HG03575 (cell line): Measurements from ENCODE around the gene NSG1.
"Not testable (repeated sequence)": the region's sequence is repeated elsewhere in the genome, so short reads cannot be mapped to it uniquely, and the experiment has no call there.

ENCODE experiments used
- ATAC-seq: cut with Tn5 transposase; IDR thresholded peaks from one replicate; pipeline ENCODE4 v1.9.1; 2021; ENCODE audit not compliant: unreplicated experiment, insufficient number of reproducible peaks, low FRiP score; ENCODE audit errors: extremely low read depth

Gene NSG1

DNA sequence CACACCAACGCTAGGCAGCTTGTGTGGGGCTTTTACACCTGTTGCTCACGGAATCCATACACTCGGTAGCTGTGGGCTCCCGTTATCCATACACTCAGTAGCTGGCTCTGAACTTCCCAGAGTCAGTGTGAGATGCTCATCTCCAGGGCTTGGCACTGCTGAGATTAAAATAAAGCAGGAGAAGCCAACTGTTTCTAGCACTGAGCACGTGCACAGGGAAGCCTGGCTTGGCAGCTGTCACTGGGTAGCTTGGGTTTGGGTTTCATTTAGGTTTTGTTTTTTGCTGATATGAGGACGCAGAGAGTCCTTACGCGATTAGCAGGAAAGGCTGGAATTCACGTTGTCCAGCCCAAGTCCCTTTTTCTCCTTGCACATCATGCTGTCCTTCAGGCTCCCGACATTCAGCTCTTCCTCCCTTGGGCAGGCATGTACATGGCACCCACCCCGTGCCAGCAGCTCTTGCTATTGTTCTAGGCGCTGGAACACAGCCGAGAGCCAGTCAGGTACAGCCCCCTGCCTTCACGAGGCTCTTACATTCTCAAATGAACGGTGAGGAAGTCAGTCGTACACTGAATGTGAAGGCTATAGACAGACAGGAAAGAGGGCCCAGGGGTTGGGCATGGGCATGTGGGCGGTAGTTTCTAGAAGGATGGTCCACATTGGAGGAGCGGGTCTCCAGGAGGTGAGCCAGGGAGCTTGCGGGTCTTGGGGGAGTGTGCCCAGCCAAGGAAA lies 25.9 kb downstream of the NSG1 start:
- ATAC-seq, result no peak

DNA sequence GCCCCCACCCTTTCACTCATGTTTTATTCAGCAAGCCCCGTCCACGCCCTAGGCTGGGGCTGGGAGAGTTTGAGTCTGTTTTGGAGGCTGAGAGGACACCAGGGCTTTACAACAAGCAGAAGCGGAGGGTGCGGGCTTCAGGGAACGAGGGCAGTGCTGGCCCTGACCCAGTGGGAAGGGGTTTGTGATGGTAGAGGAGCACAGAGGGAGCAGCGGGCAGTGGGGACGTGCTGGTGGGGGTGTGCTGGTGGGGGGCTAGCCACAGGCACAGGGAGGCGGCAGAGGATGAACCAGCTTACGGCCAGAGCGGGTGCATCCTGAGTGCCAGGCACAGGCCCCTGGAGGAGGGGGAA lies 26.4 kb downstream of the NSG1 start:
- no peak for ATAC-seq

DNA sequence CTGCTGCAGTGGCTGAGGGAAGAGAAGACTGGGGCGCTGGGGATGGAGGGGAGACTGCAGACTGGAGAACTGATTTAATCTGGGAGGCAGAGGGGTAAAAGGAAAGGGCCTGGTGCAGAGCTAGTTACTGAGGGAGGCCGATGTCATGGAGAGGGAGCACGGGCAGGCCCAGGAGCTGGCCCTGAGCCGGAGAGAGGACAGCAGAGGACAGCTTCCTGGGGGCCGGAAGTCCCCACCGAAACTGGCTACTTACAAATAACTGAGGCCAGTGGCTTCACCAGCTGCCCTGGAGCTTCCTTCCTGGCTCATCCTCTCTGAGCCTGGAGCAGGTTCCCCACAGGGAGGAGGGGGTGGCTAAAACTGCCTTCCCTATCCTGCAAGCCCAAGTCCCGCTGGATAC lies 26.9 kb downstream of the NSG1 start:
- no peak for ATAC-seq

DNA sequence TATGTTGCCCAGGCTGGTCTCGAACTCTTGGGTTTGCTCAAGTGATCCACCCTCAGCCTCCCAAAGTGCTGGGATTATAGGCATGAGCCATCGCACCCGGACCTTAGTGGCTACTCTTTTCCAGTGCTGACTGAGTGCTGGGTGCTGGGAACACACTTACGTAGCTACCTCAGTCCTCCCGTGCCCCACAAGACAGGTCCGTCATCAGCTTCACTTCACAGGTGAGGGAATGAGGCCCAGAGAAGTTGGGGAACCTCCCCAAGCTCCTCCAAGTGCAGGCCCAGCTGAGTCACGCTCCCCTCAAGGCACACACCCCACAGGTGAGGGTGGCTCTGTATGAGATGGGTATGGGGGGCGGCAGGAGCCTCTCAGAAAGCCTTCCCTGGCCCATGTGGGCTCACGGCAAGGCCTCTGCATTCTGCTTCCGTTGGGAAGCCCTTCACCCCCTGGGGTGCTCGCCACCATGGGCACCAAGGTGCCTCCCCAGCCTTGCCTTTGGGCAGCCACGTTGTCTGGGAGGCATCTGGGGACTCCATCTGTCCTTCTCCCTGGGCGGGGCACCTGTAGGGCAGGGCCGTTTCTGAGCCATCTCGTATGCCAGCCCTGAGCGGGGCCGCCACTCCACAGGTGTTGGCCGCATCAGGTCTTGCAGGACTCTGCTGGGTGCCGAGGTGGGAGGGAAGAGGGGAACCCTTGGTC lies 28.4 kb downstream of the NSG1 start:
- ATAC-seq, result no peak

DNA sequence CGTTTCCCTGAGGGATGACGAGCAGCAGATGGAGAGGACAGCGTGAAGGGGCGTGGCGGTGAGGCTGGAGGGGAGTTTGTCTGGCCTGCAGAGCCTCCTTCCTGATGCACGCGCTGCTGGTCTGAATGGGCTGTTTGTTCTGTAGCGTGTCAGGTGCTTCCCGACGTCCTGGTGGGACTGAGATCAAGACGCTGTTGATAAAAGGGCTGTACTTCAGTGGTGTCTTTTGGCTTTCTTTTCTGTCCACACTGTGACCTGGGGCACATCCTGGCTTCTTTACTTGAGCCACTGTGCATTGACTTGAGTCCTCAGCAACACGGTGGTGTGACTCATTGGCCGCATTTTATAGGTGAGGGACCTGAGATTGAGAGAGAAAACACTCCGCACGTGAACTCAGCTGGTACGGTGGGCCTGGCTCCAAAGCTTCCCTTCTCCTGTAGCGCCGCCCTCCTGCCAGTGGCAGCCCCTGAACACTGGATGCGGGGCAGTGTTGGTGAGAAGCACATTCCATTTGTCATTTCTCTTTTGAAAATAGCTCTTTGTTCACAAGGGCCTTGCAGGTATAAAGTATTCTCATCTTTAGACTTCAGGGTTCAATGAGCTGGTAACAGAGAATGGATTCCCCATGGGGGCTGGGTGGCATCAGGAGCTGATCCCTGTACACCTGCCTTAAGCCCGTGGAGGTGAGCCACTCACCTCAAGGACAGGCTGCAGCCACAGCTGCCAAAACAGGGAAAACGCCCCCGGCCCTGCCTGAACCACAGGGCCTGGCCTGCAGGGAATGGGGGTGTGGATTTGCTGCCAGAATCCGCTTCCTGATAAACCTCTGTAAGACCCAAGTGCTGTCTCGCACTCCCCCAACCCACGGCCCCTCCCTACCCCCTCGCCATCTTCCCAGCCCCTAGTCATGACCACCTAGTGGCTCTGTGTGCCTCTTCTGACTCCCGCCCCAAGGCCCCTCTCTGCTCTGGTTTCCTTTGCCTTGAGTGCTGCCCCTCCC lies 29.2 kb downstream of the NSG1 start:
- no peak for ATAC-seq

DNA sequence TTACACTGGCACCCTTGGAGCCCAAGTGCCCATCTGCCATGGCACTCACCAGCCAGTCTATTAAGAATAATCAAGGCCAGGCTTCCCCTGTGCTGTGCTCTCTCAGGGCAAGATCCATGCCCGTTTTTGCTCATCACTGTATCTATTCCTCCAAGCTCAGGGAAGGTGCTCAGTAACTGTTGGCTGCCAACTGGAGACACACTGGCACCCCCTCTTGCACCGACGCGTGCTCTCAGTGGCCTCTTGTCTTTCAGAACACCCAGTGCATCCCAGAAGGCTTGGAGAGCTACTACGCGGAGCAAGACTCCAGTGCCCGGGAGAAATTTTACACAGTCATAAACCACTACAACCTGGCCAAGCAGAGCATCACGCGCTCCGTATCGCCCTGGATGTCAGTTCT lies 30.1 kb downstream of the NSG1 start:
- no peak for ATAC-seq

DNA sequence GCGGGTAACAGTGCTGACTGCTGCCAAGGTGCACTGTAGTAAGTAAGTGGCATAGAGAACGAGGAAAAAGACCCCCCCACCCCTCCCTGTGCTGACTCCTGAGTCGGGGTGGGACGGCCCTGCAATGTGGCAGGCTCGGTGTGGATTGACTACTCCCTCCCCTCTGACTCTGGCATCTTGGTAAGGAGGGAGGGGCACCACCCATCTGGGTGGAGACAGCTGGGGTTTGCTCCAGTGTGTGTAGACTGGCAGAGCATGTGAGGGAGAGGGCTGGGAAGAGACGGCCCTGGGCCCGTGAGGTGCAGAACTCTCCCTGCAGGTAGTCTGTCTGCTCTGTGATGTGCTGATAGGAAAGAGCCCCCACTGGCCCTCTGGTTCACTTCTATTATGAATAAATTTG lies 31.0 kb downstream of the NSG1 start:
- ATAC-seq, result no peak

DNA sequence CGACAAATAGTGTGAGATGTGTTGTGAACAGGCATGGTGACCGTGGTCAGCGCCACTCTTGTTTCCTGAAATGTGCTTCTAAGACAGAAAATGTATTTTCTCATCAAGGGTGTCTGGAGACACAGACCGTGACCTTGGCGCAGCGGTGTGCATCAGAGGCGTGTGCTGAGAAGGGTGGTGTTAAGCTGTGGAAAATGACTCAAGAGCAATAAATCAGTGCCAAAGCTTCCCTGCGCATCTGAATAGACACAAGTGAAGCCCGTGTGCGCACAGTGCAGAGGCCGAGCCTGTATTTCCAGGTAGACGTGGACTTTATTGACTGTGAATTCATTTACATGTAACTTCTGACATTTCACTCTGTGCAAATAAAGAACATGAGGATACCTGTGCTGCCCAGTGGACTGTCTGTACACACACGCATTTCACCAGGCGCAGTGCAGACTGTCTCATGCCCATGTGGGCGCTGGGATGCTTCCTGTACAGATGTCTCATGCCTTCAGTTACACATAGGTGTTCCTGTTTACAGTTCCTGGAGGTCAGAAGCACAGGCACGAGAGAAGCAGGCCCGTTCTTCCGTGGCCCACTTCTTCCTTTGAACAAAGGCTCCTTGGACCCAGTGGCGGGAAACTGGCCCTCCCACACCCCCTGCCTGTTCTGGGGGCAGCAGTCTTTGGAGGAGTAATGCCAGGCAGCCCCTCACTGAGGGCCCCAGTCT lies 31.9 kb downstream of the NSG1 start:
- ATAC-seq, result no peak

DNA sequence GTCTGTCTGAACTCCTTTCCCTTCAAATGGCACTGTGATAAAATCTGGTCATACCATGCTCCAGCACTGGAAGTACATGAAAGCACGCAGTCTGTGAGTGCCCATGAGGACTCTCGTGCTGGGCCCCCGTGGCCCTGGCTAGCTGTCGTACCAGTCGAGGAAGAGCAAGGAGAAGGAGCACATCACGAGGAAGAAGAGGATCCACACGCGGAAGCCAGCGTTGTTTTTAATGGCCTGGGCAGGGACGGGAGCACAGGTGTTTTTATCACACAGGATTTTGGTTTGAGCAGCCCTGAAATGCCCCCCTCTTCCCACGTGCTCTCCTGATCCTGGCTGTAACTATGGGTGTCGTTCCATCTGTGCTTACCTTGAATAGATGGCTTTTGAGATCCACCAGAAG lies 33.0 kb downstream of the NSG1 start:
- ATAC-seq, result no peak

DNA sequence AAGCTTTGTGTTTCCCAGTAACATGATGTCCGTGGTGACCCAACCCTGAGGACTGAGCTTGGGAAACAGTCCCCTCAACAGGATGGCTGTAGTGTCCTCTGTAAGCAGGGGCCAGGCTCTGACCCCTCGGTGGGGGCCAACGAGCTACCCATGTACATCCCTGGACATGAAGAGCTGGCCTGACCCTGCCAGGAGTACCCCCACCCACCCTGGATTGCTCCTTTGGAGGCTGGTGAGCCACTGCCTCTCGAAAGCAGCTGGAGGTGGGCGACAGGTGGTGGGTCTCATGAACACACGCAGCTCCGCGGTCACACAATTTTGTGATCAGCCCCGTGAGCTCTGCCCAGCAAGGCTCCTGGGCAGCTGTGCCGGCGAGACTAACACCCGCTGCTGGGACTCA lies 33.5 kb downstream of the NSG1 start:
- ATAC-seq, result no peak

DNA sequence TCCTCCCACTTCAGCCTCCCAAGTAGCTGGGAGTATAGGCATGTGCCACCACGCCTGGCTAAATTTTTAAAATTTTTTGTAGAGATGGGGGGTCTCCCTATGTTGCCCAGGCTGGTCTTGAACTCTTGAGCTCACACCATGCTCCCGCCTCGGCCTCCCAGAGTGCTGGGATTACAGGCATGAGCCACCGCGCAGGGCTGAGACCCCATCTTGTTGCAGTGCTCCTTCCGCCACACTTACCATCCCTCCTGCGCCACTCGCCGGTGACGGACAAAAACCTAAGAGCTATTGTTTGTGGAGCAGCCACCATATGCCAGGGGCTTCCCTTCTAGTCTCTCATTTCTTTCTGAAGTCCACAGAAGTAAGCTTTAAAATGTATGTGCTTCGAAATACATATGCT lies 34.5 kb downstream of the NSG1 start:
- no peak for ATAC-seq

DNA sequence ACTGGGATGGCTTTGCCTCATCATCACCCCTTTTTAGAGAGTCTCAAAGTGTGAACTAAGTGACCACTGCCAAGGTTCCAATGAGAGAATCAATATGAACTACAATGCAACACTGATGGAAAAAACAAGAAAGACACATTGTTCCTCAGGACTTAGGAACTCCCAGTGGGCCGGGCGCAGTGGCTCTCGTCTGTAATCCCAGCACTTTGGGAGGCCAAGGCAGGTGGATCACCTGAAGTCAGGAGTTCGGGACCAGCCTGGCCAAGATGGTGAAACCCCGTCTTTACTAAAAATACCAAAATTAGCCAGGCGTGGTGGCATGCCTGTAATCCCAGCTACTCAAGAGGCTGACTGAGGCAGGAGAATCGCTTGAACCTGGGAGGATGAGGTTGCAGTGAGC lies 35.2 kb downstream of the NSG1 start:
- not testable (repeated sequence) for ATAC-seq

DNA sequence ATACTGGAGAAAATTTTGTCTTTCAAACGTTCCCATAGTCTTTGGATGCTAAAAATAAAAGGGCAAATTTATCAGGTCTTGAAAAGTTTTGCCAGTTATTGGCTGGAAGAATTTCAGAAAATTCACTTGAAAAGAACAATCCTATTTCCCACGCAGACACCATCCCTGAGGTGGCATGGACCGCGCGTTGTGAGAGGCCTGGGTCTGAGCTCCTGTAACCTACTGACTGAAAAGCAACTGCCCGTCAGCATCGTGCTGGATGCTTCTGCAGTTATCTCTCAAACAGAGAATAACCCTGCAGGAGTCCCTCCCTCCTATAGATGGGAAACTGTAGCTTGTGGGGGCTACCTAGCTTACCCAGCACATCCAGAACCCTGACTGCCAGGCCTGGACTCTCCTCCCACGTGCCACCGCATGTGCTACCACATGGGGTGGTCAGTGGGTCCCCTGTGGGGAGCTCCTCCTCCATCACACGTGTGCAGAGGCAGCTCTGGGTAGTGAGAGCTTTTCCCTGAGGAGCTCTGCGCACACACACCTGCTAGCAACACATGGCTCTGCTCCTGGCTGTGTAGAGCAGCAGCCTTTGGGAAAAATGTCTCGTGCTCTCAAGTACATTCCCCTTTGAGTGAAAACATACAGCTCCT lies 36.1 kb downstream of the NSG1 start:
- no peak for ATAC-seq

DNA sequence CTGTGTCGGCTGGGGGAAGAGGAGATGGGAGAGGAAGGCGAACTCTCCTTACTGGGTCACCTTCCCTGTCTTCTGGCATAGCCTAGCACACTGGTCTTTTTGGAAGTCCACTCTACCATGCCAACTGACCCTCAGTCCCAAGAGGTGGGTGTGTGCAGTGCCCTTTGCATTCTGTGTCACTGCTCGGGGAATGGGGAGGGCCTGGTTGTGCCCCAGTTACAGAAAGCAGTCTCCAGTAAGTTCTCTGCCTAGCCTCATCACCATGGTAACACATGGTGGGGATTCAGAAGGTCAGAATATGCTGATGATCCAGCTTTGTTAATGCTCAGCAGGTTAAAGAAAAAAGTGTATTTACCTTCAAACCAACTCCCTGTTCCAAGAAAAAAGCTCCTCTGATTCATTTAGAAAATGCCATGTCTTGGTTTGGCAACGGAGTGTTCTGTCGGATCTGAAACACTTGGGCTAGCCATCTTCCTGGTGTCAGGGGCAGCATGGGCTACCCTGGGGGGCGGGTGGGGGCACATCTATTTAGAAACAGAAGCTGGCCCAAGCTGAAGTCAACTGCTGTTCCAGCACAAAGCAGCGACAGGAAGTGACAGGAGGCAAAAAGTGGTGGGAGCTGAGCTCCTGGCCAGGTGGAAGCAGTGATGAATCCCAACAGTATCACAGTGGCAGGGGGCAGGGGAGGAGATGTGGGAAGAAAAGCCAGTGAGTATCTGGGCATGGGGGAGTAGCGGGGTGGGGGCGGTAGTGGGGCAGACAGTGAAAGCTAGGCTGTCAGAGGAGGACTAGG lies 37.0 kb downstream of the NSG1 start:
- ATAC-seq, result no peak

DNA sequence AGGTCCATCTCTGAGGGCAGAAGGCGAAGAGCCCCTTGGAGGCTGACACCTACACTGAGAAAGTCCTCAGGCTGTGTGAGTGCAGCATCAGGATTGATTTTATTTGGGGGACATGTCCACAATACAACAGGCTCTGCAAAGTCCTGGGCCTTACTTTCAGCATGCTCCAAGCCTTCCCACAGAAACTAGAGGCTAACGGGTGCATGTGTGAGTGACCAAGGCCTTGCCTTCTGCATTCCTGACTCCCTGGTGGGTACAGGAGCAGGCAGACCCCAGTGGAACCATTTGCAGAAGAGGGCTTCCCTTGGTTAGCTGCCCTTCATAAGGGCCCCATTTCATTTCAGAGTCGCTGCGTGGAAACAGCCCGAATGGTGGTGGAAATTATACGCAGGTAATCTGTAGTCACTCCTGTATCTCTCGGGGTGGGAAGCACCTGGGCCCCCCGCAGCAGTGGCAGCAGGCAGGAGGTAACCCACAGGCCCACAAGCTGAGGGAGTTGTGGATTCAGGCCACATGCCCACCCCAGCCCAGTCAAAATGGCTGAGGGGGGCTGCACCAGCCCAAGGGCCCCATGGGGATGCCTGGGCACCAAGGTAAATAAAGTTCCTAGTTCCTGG lies 37.7 kb downstream of the NSG1 start:
- no peak for ATAC-seq

DNA sequence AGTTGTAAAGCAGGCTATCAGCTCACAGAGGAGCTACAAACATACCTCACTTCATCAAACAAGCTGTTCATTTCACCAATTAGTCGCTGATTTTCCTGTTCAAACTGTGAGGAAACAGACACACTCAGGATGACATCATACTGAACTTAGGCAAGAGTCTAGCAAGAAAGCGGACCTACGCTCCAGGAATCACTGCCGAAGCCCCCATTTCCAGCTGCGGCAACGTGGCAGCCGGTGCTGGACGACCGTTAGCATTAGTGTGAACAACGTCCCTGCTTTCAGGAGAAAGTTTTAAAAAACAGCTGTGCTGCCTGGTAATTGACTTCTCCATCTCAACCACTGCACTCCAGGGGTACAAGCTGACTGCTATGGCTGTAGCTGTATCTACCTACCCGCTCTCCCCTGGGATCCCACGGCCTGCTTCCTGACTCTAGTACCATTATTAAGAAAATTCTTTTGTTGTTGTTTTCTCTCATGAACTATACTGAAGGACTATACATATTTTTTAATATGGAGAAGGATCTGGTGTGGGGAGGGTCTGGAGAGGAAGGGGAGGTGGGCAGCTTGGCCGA lies 38.3 kb downstream of the NSG1 start:
- ATAC-seq, result no peak

DNA sequence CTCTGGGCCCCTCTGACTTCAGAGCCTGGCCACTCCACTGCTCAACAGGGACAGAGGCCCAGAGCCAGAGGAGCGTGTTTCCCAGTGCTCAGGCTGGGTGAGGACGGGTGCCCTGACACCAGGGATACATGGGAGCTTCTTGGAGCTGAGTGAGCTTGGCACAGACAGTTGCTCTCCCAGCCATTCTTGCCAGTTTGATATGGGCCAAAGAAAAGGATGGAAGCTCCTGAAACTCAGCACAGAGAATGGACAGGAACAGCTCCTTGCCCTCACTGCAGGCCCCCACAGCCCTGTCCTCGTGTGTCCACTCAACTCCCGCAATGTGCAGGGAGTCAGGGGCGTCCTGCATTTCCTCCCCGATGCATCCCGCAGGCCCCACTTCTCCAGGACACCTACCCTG lies 38.8 kb downstream of the NSG1 start:
- no peak for ATAC-seq
